Hepatic stellate cell (primary cell): Measurements from ENCODE around the gene SLX4.

Experiments
- DNase-seq: peaks from one replicate; pipeline ENCODE4 v3.0.0; 2011; ENCODE audit warnings: low spot score

The SLX4 gene

DNA sequence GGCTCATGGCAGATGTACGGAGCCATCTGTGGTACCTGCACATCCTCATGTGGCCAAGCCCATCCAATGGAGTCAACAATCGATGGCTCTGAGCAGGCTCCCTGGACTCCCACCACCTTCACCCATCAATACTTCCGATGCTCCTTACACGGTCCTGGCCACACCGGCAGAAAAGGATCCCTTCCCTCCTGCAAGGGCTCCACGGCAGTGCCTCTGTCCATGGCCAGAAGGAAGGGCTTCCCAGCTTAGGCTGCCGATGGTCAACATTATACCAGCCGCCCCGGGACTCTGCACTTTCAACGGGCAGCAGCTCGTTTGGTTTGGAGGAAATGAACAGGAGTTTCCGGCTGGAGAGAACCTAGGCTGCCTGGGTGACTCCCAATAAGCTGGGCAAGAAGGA lies 13.2 kb downstream of the SLX4 start:
- DNase-seq = no peak

DNA sequence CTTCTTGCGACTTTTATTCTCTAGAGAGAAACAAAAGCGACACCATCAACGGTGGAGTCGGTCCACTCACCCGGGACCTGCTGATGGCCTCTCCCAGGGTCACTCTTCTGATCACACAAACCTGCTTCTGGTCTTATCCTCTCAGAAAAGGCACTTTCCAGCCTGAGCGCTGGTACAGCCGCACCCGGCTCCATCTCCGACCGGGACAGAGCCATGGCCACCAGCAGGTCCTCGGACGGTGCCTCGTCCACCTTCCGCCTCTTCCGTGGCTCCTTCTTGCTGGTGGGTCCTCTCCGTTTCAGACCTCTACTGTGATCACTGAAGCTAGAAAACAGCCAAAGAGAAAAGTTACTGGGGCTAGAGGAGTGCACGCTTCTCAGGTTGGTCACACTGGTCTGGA lies 13.7 kb downstream of the SLX4 start:
- DNase-seq = no peak

DNA sequence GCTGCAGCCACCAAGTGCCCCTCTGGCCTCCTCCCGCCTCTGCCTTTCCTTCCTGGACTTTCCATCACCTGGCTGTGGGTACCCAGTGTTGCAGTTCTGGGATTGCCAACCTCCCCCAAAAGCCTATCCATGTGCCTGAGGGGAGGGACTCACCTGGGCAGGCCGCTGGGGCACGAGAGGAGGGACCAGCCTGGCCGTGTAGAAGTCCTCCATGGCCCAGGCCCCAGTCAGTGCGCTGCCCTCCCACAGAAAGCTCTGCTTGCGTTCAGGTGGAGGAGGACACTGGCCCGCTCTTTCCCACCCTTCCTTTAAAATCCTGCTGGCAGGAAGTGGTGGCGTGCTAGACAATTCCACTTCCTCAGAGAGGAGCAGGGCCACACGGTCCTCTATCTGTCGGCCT lies 14.2 kb downstream of the SLX4 start:
- no peak for DNase-seq

DNA sequence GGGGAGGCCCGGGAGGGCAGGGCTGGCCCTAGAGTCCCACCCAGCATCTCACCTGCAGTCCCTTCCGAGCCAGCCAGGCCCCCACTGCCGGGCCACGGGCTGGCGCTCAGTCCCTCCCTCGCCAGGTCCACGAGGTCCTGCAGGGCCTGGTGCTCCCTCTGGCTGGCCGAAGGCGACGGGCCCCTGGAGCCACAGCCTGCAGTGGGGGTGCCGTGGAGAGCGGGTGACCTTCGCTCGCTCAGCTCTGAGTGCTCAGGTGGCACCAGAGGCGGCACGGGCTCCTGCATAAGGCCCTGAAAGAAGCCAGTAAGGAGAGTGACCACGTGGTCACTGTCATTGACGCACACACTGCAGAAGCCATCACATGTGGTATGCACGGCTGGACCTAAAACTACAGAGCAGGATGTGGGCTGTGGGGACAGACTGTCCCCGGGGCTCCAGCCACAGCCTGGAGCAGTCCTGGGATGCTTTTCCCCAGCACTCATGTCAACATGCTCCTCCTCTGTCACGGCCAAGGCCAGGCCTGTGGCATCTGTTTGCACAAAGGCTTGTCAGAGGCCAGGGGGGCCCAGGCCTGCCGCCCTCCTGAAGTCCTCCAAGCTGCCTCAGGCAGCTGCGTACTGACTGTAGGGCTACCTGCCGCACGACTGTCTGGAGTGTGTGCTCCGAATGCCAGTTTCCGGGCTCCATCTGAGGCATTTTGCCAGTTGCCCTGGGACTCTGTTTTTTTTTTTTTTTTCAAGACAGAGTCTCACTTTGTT lies 15.1 kb downstream of the SLX4 start:
- no peak for DNase-seq

DNA sequence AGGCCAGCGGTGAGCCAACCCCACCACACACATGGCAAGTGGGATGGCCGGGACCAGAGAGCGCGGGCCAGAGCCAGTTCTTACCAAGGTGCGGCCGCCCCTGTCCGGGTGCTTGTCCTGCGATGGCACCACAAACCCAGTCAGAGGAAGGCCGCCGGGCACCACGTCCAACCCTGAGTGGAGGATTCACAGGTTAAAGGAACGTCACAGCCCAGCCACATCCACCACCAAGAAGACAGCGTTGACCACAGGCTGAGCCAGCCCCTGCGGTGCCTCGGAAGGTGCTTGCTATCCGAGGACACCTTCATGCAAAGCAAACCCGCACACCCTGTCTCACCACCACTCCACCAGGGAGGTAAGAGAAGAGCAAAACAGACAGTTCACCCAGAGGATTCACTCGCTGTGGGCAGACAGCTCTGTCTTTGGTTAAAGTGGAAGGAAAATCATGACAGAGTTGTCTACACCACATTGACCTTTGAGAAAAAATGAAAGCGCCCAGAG lies 15.8 kb downstream of the SLX4 start:
- DNase-seq = no peak

DNA sequence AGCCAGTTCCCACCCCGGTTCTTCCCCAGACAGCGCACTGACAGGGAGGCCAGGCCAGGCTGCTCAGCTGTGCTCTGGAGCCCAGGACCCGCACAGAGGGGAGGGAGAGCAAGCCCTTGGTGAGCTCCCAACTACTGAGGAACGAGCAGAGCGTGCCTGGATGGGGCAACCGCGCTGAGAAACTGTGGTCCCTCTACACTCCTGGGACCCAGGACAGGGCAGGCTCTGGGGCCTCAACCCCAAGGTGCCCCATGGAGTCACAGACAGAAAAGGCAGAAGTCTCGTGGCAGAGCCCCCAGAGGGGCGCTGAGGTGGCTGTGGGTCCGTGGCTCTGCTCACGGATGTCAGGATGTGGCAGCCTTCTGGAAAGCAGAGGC lies 16.3 kb downstream of the SLX4 start:
- DNase-seq = no peak

DNA sequence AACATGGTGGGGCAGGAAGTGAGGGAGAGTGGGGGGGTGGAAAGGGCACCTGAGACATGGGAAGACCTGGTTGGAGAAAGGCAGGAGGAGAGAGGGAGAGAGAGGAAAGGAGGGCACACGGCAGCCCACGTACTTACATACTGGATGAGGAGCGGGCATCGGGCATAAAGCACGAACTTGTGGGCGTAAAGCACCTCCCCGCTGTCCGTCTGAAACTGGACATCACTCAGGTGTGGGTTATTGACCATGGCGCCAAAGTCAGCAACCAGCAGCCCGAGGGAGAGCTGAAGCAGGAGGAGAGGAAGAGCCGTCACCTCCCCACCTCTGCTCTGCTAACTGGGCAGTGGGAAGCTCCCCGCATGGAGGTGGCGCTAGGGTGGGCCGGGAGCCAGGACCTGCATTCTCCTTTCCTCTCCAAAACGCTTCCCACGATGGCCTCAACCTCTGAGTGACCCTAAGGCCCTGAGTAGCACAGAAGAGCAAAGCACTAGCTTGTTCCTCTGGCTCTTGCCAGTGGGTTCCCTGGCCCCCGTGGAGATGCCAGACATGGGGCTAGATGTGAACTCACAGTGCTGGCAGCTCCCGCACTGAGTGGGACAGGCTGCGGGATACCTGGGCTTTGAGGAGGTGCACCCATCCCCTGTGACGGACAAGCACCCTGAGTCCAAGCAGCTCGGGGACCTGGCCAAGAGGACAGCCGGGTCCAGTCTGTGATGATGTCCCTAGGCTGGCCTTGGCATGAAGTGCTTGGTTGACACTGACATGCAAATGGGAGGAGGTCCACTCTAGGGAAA lies 16.9 kb downstream of the SLX4 start:
- no peak for DNase-seq

DNA sequence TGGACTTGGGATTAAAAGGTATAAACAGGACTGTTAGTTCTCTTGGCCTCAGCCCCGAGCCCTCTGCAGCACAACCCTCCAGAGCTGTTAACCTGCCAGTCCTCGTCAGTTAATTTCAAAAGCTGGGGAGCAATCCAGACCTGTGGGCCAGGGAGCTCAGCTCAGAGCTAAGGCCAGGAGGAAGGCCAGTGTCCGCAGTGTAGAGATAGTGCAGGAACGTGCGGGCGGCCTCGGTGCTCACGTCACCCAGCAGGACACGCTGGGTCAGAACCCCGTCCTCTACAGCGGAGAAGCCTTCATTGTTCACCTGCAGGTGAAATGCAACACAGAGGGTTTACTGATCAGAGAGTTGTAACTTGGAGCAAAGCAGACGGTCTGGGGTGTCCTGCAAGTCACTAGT lies 18.8 kb downstream of the SLX4 start:
- no peak for DNase-seq

DNA sequence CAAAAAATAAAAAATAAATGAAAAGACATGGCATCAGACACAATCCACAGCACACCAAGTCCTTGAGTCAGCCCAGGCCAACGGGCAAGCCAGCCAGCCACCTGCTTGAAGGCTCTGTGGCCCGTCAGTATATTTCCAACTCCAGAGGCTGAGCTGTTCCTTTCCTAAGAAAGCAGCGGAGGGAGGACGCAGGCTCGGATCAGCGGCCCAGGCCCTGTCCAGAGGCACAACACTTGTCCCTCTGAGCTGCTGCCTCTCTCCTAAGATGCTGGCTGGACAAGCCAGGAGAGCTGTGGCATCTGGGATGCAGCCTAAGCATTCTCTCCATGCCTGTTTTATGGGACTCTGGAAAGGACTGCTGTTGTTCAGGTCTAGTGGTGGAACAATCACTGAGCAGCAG lies 19.4 kb downstream of the SLX4 start:
- no peak for DNase-seq

DNA sequence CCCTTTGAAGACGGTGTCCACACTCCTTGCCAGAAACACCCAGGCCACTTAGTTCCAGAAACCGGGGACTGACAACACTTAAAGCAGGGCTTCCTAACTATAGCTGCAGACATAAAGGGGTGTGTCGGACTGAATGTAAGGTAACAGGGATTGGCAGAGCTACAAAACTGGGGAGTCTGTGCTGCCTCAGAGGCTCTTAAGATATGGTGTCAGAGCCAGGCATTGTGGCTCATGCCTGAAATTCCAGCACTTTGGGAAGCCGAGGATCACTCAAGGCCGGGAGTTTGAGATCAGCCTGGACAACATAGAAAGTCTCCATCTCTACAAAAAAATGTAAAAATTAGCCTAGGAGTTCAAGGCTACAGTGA lies 20.0 kb downstream of the SLX4 start:
- no peak for DNase-seq

DNA sequence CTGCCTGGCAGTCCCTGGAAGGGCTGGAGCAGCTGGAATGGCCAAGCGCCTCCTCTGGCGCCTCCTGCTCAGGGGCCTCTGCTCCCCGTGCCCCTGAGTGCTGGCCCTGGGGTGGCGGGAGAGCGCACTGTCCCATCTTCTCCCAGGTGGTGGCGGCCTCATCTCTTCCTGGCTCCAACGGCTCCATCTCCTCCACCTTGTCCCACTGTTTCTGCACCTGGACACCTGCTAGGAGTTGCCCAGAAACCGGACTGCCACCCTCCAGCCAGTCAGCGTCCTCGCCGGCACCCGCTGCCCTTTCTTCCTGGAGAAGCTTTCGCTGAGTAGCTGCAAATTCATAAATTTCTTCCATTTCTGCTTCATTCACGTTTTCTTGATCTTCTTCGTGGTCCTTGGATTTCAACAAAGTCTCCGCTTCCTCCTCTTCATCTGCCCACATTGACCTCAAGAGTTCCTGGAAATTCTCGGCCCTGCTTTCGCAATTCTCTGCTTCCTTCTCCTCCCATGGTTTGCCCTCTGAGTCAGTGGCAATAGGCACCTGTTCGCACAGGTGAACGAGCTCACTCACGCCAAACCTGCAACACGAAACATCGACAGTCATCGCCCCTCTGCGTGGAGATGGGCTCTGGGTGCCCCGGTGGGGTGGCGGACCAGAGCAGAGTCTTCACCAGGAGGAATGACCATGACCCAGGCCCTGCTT lies 20.5 kb downstream of the SLX4 start:
- no peak for DNase-seq

DNA sequence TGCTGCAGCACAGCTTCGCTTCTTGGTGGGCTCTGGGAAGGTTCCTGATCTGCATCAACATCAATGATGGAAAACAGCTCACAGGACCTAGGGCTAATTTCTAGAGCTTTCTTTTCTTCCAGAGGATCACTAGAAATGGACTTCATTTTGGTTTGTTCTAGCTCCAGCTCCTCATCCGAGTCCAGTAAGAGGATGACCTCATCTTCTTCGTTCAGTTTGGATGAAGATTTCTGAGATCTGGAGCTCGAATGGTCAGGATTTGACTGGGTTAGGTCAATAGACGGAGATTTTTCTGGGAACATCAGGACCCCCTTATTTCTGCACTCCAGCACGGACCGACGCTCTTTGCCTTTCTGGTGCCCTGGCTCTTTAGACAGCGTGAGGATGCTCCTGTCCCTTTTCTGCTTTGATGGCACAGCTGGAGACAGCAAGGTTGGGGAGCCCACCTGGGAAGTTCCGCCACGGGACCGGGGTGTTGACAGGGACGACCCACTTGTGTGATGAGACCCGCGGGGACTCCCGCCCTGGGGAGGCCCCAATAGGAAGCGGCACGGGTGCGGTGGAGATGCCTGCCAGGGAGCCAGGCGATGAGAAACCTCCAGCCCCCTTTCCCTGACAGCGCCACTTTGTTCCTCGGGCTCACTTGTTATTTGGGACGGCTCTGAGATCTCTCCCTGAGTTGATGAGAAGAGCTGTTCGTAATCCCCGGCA lies 21.3 kb downstream of the SLX4 start:
- DNase-seq = no peak

DNA sequence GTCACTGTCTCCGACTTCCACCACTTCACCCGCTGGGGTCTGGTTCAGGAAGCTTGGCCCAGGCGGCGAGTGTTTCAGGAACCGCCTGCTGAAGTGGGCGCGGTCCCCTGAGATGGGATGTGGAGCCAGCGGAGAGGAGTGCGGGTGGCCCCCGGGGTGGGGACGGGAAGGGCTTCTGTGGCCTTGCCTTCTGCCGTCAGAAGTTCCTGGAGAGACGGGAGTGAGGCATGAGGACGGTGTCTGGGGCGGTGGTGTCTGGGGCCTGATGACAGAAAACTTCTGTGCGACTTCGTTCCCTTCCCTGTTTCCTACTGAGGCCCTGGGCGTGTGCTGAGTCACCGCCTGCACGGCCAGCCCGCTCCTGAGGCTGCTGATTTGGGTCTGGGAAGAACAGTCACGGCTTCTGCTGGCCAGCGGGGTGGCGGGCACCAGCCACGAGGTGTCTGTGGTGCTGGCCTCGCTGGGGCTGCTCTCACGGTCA lies 21.9 kb downstream of the SLX4 start:
- no peak for DNase-seq

DNA sequence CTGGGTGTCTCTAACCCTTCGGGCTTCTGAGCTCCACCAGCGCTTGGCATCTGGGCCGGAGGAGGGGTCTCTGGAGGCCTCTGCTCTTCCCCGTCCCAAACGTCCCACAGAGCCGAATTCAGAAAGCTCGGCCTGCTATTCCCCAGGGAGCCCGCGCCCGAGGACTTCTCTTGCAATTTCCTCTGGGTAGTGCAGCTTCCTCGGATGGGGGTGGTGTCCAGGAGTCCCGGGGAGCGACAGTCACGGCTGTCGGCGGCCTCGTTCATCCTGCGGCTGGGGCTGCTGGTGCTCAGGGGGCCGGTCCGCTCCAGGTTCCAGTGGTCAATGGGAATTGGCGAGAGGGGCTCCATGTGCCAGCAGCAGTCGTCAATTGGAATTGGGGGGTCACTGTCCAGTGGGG lies 22.4 kb downstream of the SLX4 start:
- DNase-seq = no peak

DNA sequence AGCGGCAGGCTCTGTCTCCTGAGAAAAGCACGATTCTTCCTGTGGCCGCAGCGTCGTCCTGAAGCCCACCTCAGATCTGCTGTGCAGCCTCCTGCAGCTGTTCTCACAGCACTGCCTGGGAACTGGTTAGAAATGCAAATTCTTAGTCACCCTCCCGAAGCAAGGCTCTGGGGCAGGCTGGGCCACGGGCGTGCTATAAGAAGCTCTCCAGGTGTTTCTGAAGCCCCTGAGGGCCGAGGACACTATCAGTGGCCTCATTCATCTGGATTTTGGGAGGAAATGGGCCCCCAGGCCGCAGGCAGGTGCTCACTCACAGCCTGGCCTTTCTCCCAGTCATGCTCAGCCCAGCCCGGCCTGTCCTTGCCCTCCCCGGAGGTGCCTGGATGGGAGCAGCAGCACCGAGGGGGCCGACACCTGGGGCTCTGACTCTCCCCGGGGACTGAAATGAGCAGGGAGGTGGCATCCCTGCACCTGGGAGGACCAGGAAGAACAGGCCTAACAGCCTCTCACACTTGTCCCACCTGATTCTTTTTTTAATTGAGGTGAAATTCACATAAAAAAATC lies 23.8 kb downstream of the SLX4 start:
- no peak for DNase-seq

DNA sequence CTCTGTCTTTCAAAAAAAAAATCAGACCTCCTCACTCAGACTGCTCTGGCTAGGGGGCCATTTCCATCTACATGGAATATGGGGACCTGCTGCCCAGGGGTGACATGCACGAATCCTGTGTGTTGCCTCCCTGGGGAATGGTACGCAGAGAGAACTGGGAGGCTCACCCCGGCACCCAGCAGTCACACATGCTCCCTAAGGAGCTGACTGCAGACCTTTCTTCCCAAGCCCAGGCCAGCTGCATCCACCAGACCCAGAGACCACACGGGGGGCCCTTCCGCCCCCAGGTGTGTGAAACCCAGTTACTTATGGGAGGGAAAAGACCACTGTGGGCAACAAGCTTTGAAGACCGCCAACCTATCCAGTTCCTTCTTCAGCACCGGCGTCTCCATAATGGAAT lies 27.0 kb downstream of the SLX4 start:
- no peak for DNase-seq

DNA sequence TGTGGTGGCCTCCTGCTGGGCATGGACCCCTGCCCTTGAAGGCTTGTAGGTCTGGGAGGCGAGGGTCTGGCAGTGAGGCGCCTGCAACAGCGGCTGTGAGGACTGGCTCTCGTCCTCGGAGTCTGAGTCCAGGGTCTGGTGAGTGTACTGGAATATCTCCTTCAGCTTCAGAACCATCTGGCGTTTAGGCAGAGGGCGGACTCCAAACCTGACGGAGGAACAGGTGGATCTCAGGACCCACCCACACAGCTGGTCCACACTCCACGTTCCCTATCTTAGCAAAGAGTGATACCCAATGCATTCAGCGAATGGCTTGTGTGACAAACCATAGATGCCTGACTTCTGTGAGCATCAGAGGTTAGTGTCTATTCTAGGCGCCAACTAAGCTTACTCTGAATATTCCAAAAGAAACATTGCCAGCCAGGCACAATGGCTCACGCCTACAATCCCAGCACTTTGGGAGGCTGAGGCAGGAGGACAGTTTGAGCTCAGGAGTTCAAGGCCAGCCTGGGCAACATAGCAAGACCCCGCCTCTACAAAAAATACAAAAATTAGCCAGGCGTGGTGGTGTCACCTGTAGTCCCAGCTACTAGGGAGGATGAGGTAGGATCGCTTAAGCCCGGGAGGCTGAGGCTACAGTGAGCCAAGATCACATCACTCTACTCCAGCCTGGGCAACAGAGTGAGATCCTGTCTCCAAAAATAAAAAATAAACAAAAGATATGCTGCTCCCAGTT lies 27.9 kb downstream of the SLX4 start:
- no peak for DNase-seq

DNA sequence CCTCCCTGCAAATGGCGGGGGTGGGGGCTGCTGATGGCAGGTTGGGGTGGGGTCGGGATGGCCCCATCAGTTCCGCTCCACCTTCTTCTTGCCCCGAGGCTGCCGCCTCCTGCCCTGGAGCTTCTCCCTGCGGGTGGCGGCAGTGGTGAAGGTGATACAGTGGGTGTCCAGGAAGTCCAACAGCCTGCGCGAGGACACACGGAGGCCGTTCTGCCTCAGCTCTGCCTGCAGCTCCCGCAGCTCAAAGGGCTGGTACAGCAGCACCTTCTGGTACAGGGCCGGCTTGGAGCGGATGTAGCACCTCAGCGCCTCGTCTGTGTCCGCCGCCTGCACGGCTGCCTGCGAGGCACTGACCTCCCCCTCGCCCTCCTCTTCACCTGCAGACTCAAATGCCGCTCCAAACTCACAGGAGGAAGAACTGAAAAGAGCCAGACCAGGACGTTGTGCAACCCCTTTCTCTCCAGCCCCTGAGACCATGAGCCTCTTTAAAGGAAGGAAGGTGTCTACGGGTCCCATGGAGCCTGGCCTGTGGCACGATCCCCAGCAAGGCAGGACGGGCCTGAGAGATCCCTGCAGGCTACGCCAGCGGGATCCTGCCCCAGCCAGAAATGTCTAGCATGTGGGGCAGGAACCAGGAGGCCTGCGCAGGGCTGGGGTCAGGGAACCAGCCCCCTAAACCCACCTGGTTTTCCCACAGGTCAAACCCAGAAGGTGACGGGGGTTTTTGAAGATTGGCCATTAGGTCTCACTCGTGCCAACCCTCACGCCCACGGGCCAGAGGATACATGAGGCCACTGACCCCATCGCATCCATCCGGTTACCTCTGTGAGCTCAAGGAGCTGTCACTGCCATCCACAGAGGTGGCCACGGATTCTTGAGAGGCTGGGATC lies 28.9 kb downstream of the SLX4 start:
- no peak for DNase-seq

DNA sequence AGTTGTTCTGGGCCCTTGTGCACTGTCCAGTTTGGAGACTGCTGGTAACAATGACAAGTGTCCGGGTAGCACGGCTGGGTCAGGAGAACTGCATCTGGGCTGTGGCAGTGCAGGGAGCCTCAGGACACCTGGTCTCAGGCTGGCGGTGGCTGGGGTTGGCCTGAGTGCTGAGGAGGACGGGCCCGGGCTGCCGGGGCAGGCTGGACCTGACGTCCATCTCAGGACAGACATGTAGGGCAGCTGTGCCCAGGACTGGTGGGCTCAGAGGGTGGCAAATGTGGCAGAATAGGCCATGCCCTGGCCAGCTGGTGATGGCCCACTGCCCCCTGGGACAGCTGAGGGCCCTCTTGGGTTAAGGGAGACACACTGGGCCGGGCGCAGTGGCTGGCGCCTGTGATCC lies 30.0 kb downstream of the SLX4 start:
- DNase-seq = no peak

DNA sequence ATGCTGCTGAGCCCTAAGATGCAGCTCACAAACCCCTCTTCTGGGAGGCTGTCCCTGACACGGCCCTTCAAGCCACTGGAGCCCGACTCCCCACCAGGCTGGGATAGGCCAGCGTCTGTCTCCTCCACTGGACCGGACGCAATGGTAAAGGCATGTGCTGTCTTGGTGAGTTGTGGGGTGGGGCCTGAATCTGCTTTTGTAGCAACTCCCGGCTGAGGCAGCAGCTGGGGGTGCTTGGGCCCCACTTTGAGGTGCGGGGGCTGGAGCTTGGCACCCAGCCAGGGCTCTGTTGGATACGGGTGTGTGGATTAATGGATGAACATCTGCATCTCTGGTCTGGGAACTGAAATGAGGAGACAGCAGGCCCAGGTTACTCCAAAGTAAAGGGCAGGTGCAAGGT lies 30.7 kb downstream of the SLX4 start:
- no peak for DNase-seq
